Transverse colon (tissue), 4 donors: ENCODE measurements around the gene PCNX4. TPM values are rescaled to one million over a fixed set of nuclear protein-coding genes. Genes with fewer than 3 reads are reported as not detected.

Experiments
- DNase-seq: peaks from one replicate; pipeline ENCODE4 v3.0.0-alpha.2; 2019
- H3K27ac ChIP-seq, 4 donors: fragments of 200-600 bp; sonication (generic); 2 replicates each; pipeline ENCODE4 v1.5.1; 2016 to 2018; ENCODE audit warnings: inconsistent platforms in 4 of 4
- H3K27me3 ChIP-seq: fragments of 200-600 bp; sonication (generic); 2 replicates; pipeline ENCODE4 v1.5.1; 2017; ENCODE audit warnings: inconsistent platforms
- H3K36me3 ChIP-seq, 4 donors: fragments of 200-600 bp; sonication (generic); 2 replicates each; pipeline ENCODE4 v1.5.1; 2017 to 2019; ENCODE audit warnings: inconsistent platforms in 4 of 4
- H3K4me1 ChIP-seq, 4 donors: fragments of 200-600 bp; sonication (generic); 2 replicates each; pipeline ENCODE4 v1.5.1; 2017 to 2020; ENCODE audit warnings: inconsistent platforms in 4 of 4
- H3K4me3 ChIP-seq, 4 donors: fragments of 200-600 bp; sonication (generic); 1 replicate in 1 of 4; 2 replicates in 3 of 4; pipeline versions ENCODE4 v1.5.1 to v1.6.1; 2017 to 2019; ENCODE audit warnings: inconsistent platforms in 4 of 4
- H3K9me3 ChIP-seq, 2 donors: fragments of 200-600 bp; sonication (generic); 2 replicates each; pipeline ENCODE4 v1.5.1; 2017 to 2019; ENCODE audit warnings: inconsistent platforms in 2 of 2
- EP300 ChIP-seq: sonication (generic); formaldehyde crosslinking; IDR thresholded peaks from one replicate; pipeline ENCODE4 v1.6.1; 2017; ENCODE audit warnings: antibody characterized with exemption, low read depth
- POLR2A ChIP-seq: fragments of 450-650 bp; IDR thresholded peaks from one replicate; pipeline ENCODE4 v1.6.1; 2016; ENCODE audit warnings: antibody characterized with exemption, mild to moderate bottlenecking, moderate library complexity
- POLR2AphosphoS5 ChIP-seq, 3 donors: sonication (generic); formaldehyde crosslinking; IDR thresholded peaks; one replicate each; pipeline ENCODE4 v1.6.1; 2016; ENCODE audit warnings: antibody characterized with exemption in 3 of 3
- WGBS, 2 donors: methylation state at CpG; one replicate each; pipeline ENCODE4 v1.1.5; 2018; ENCODE audit warnings: low coverage in 1 of 2; 5-methylcytosine and 5-hydroxymethylcytosine counted together
- in situ Hi-C, 4 donors: fragments of 200-750 bp; cut with MboI; loops; one replicate each; pipeline versions ENCODE4 v1.15.0 to v1.15.1; 2017; ENCODE audit warnings: low sequenced_read_pairs in 3 of 4, low pct_ligation_motif_present in 1 of 4, low pct_unique_long_range_greater_than_20kb in 1 of 4
- intact Hi-C: fragments of 100-400 bp; cut with DNase I; formaldehyde crosslinking; loops from one replicate; pipeline ENCODE4 v1.15.1; 2023; ENCODE audit warnings: low total_unique reads
- total RNA-seq, 4 donors: library from RNA; depleted of rRNA; stranded (reverse); fragments of >200 nt; gene quantifications; one replicate each; pipeline ENCODE4 v1.1.0, GENCODE V29; 2016
- TF ChIP-seq, protein P1 (sequence below), 5 experiments: fragments of 200-600 bp in 3 of 5; fragments of 450-650 bp in 2 of 5; sonication (generic) in 3 of 5; IDR thresholded peaks; 1 replicate in 2 of 5; 2 replicates in 3 of 5; pipeline ENCODE4 v1.5.1; 2016 to 2017; ENCODE audit warnings: antibody characterized with exemption in 5 of 5, inconsistent platforms in 3 of 5, mild to moderate bottlenecking in 2 of 5, moderate library complexity in 1 of 5

PCNX4 gene
- total RNA-seq, 4 donors from 2014 or later = 32.9 to 118 (median 54.8) TPM

DNA sequence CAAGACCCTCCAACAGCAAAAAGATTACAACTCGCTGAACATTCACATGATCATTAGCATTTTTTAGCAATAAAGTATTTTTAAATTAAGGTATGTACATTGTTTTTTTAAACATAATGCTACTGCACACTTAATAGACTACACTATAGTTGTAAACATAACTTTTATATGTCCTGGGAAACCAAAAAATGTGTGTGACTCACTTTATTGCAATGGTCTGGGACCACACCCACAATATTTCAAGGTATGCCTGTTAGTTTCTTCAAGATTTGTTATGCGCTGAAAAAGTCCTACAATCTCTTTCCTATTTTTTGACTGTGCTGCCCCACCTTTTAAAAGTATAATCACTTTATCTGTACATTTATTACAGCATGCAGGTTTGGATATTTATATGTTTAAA, 30.4 kb upstream of the PCNX4 start:
- Histone ChIP-seq H3K27me3 (peaks cover 6% of the 10 kb centered on the region), H3K27ac (no peak overlapping the region), H3K9me3 (no peaks in the 10 kb centered on the region), H3K4me3 (no peak overlapping the region), H3K36me3 (no peaks in the 10 kb centered on the region), H3K4me1 (peaks cover 0 to 2% (median 0%) of the 10 kb centered on the region in 4 donors)
- 45 to 58% methylated on average over 2 of the region's 2 CpGs for WGBS, 2 donors
- no peak for DNase-seq
- in situ Hi-C loops = loop anchor here in 1 of 4 donors (10.0 kb wide), 1 partner anchor 123 kb away; no protein-coding TSS in a partner anchor
- TF ChIP-seq, protein P1, sequence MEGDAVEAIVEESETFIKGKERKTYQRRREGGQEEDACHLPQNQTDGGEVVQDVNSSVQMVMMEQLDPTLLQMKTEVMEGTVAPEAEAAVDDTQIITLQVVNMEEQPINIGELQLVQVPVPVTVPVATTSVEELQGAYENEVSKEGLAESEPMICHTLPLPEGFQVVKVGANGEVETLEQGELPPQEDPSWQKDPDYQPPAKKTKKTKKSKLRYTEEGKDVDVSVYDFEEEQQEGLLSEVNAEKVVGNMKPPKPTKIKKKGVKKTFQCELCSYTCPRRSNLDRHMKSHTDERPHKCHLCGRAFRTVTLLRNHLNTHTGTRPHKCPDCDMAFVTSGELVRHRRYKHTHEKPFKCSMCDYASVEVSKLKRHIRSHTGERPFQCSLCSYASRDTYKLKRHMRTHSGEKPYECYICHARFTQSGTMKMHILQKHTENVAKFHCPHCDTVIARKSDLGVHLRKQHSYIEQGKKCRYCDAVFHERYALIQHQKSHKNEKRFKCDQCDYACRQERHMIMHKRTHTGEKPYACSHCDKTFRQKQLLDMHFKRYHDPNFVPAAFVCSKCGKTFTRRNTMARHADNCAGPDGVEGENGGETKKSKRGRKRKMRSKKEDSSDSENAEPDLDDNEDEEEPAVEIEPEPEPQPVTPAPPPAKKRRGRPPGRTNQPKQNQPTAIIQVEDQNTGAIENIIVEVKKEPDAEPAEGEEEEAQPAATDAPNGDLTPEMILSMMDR (IDR thresholded peaks at IDR 0.05) = no peak
- TF ChIP-seq POLR2A = no peak
- TF ChIP-seq POLR2AphosphoS5 (IDR thresholded peaks at IDR 0.05) = no peak
- TF ChIP-seq EP300 = no peak
- intact Hi-C loops = loop anchor here (10.0 kb wide), 1 partner anchor 123 kb away; no protein-coding TSS in a partner anchor

GRCh38 chr14:60064491-60065072, 27.1 kb upstream of the PCNX4 start:
- H3K36me3 ChIP-seq = no peaks in the 10 kb centered on the region
- H3K4me3 ChIP-seq = no peak overlapping the region
- peaks cover 0 to 2% (median 0%) of the 10 kb centered on the region in 4 donors for H3K4me1 ChIP-seq
- H3K9me3 ChIP-seq = no peaks in the 10 kb centered on the region
- DNase-seq = no peak
- H3K27ac ChIP-seq = no peak overlapping the region
- peaks cover 6% of the 10 kb centered on the region for H3K27me3 ChIP-seq
- TF ChIP-seq, protein P1 (IDR thresholded peaks at IDR 0.05) = peak; percentile 39 to 52 (median 50)
- TF ChIP-seq POLR2AphosphoS5 (IDR thresholded peaks at IDR 0.05) = no peak
- in situ Hi-C loops = loop anchor here in 2 of 4 donors (5.0 to 10.0 kb wide), 2 partner anchors 120 to 123 kb away; no protein-coding TSS in a partner anchor
- intact Hi-C loops = loop anchor here (10.0 kb wide), 1 partner anchor 120 kb away; no protein-coding TSS in a partner anchor

DNA sequence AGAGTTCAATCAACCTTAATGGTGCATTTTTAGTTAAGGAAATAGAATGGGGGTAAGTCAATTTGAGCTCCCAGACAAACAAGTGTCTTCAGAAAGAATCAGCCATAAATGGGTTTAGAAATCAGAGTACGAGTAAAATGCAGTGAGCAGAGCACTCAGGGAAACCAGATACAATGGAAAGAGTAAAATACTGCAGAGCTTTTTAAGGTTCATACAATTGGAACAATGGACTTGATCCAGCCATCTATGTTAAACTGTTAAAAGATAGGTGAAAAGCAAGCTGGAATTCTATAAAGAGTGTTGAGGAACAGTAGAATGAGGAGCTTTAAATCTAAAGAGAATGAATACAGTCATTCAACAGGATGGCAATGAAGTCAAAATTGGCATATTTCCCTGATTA, 23.8 kb upstream of the PCNX4 start:
- H3K9me3 ChIP-seq = no peaks in the 10 kb centered on the region
- DNase-seq = no peak
- no peak overlapping the region for H3K4me3 ChIP-seq
- intact Hi-C loops (loop anchor here (10.0 kb wide), 1 partner anchor 117 kb away; no protein-coding TSS in a partner anchor), in situ Hi-C loops (loop anchor here in 2 of 4 donors (5.0 to 10.0 kb wide), 2 partner anchors 117 to 119 kb away; no protein-coding TSS in a partner anchor)
- 78 to 91% methylated on average over 1 of the region's 1 CpG for WGBS, 2 donors
- H3K27me3 ChIP-seq = no peaks in the 10 kb centered on the region
- H3K36me3 ChIP-seq = no peaks in the 10 kb centered on the region
- no peak overlapping the region for H3K27ac ChIP-seq
- peaks cover 0 to 2% (median 0%) of the 10 kb centered on the region in 4 donors for H3K4me1 ChIP-seq
- TF ChIP-seq, protein P1 (IDR thresholded peaks at IDR 0.05) = no peak
- TF ChIP-seq POLR2A = no peak
- no peak for TF ChIP-seq POLR2AphosphoS5 (IDR thresholded peaks at IDR 0.05)
- TF ChIP-seq EP300 = no peak

- in situ Hi-C loops (loop anchor here in 1 of 4 donors (10.0 kb wide), 1 partner anchor 85 kb away; the partner anchor contains the start of gene DHRS7), intact Hi-C loops (no loop called here)
- no peak for DNase-seq
- TF ChIP-seq POLR2A (no peak), POLR2AphosphoS5 (IDR thresholded peaks at IDR 0.05) (no peak), EP300 (no peak)
- TF ChIP-seq, protein P1 (IDR thresholded peaks at IDR 0.05) = no peak
- Histone ChIP-seq H3K27me3 (no peaks in the 10 kb centered on the region), H3K36me3 (no peaks in the 10 kb centered on the region), H3K9me3 (no peaks in the 10 kb centered on the region), H3K27ac (no peak overlapping the region), H3K4me1 (no peaks in the 10 kb centered on the region), H3K4me3 (no peak overlapping the region)
Observed at GRCh38 chr14:60079723-60080122, 12.0 kb upstream of the PCNX4 start.
